ENCODE measurements around the gene HOMER2.

HOMER2 gene

DNA sequence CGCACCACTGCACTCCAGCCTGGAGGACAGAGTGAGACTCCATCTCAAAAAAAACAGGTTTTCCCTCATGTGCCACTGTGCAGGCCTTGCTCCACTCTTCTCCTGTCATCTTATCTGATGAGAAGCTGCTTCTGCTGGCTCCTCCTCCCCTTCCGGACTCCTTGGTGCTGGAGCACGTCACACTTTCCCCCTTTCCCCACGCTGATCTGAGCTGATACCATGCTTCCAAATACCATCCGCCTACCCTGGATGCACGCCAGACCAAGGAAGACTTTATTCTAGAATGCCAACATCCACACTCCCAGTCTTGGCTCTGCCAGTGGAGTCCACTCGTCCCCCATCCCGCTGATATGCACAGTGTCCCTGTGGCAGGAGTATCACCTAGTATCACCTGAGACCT, 31.3 kb downstream of the HOMER2 start:
- Histone ChIP-seq H3K4me3 (replicated peaks; ENCODE audit: insufficient read depth, low read length) (no peak overlapping the region), H3K27ac (replicated peaks) (no peak overlapping the region), H3K27me3 (ENCODE audit: insufficient read depth, poor library complexity, severe bottlenecking) (no peaks in the 10 kb centered on the region)
- TF ChIP-seq SPI1 (IDR thresholded peaks at IDR 0.05; ENCODE audit: borderline replicate concordance, low read depth) (no peak), CTCF (IDR thresholded peaks at IDR 0.05; ENCODE audit: insufficient read depth, low read length) (no peak), GABPA (IDR thresholded peaks at IDR 0.05; ENCODE audit: low read depth) (no peak), POLR2AphosphoS5 (IDR thresholded peaks at IDR 0.05; ENCODE audit: low read depth) (no peak)
- TF ChIP-seq, protein P1, sequence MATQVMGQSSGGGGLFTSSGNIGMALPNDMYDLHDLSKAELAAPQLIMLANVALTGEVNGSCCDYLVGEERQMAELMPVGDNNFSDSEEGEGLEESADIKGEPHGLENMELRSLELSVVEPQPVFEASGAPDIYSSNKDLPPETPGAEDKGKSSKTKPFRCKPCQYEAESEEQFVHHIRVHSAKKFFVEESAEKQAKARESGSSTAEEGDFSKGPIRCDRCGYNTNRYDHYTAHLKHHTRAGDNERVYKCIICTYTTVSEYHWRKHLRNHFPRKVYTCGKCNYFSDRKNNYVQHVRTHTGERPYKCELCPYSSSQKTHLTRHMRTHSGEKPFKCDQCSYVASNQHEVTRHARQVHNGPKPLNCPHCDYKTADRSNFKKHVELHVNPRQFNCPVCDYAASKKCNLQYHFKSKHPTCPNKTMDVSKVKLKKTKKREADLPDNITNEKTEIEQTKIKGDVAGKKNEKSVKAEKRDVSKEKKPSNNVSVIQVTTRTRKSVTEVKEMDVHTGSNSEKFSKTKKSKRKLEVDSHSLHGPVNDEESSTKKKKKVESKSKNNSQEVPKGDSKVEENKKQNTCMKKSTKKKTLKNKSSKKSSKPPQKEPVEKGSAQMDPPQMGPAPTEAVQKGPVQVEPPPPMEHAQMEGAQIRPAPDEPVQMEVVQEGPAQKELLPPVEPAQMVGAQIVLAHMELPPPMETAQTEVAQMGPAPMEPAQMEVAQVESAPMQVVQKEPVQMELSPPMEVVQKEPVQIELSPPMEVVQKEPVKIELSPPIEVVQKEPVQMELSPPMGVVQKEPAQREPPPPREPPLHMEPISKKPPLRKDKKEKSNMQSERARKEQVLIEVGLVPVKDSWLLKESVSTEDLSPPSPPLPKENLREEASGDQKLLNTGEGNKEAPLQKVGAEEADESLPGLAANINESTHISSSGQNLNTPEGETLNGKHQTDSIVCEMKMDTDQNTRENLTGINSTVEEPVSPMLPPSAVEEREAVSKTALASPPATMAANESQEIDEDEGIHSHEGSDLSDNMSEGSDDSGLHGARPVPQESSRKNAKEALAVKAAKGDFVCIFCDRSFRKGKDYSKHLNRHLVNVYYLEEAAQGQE (IDR thresholded peaks at IDR 0.05; ENCODE audit: insufficient replicate concordance, low read depth), result no peak
- DNase-seq (ENCODE audit: low read depth in 1 of 2, low spot score in 1 of 2), result no peak

DNA sequence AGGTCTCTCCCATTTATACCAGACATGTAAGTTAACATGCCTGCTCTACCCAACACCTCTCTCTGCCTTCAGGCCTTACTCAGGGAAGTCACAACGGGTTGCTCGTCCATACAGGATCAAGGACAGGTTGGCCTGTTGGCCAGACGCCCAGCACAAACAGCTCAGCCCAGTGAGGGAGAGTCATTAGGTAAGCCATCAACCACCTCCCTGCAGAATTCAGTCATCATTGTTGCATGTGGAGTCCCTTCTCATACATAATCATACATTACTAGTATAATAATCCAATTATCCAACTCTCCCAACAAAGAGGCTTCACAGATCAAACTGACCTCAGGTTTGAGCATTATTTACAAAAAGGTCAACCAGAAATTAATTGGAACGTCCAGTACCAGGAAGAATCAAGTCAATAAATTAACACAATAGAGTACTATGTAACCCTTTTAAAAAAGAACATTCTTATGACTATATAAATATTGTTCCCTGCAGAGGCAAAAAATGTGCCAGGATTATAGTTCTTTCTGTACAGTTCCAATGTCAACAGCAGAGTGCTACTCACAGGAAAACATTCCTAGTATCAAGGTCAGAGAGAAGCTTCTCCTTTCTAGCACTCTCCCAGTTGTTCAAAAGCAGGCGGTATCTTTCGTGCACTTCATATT, 33.2 kb downstream of the HOMER2 start:
- Histone ChIP-seq H3K4me3 (replicated peaks; ENCODE audit: insufficient read depth, low read length) (no peak overlapping the region), H3K27me3 (ENCODE audit: insufficient read depth, poor library complexity, severe bottlenecking) (no peaks in the 10 kb centered on the region), H3K27ac (replicated peaks) (no peak overlapping the region)
- no peak for DNase-seq (ENCODE audit: low read depth in 1 of 2, low spot score in 1 of 2)
- TF ChIP-seq CTCF (IDR thresholded peaks at IDR 0.05; ENCODE audit: insufficient read depth, low read length), result no peak
- TF ChIP-seq, protein P1 (IDR thresholded peaks at IDR 0.05; ENCODE audit: insufficient replicate concordance, low read depth), result no peak
- TF ChIP-seq GABPA (IDR thresholded peaks at IDR 0.05; ENCODE audit: low read depth), result no peak
- no peak for TF ChIP-seq SPI1 (IDR thresholded peaks at IDR 0.05; ENCODE audit: borderline replicate concordance, low read depth)
- no peak for TF ChIP-seq POLR2AphosphoS5 (IDR thresholded peaks at IDR 0.05; ENCODE audit: low read depth)

DNA sequence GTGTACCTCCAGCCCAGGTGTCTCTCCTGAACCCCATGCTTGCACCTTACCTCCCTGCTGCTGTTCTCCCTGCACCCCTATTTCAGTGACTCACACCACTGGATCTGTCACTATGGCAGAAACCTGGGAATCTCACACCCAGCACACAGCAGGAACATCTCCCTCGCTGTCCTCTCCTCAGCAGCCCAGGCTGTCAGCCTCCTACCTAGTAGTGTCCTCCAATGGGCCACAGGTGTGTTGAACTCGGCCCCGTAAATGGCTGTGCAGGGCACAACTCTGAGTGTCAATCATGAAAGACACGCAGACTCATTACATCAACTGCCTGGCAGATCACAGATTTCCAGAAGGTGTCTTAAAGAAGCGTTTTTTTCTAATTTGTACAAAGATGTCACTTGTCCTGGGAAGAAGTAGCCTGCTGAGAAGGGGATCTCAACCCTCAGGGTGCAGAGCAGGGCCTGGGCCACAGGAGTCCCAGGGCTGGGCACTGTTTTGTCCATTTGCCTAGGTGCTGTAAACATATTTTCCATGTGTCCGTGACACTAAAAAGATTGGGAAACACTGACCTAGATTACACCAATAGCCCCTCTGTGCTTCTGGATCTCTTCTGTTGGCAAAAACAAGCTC, 33.8 kb downstream of the HOMER2 start:
- TF ChIP-seq CTCF (IDR thresholded peaks at IDR 0.05; ENCODE audit: insufficient read depth, low read length), result no peak
- TF ChIP-seq SPI1 (IDR thresholded peaks at IDR 0.05; ENCODE audit: borderline replicate concordance, low read depth), result no peak
- TF ChIP-seq, protein P1 (IDR thresholded peaks at IDR 0.05; ENCODE audit: insufficient replicate concordance, low read depth), result no peak
- no peak for TF ChIP-seq POLR2AphosphoS5 (IDR thresholded peaks at IDR 0.05; ENCODE audit: low read depth)
- no peak for TF ChIP-seq GABPA (IDR thresholded peaks at IDR 0.05; ENCODE audit: low read depth)
- DNase-seq (ENCODE audit: low read depth in 1 of 2, low spot score in 1 of 2), result no peak
- Histone ChIP-seq H3K27me3 (ENCODE audit: insufficient read depth, poor library complexity, severe bottlenecking) (no peaks in the 10 kb centered on the region), H3K27ac (replicated peaks) (no peak overlapping the region), H3K4me3 (replicated peaks; ENCODE audit: insufficient read depth, low read length) (no peak overlapping the region)

Measured in HL-60 (cell line).